Pancreas (tissue), 10 donors: ENCODE measurements around the gene DCP1B. TPM values are rescaled to one million over a fixed set of nuclear protein-coding genes. Genes with fewer than 3 reads are reported as not detected.

Source experiments
- ATAC-seq, 4 donors: fragments of 200-7000 bp; cut with Tn5 transposase; one replicate each; pipeline versions ENCODE4 v1.8.0 to v1.9.1; 2020; ENCODE audit warnings: mild to moderate bottlenecking in 4 of 4, moderate library complexity in 4 of 4
- DNase-seq, 6 donors: peaks; one replicate each; pipeline ENCODE4 v3.0.0-alpha.2; 2020
- FAIRE-seq: peaks from 2 replicates; lab custom pipeline; 2012; peaks lifted over from hg19 to GRCh38; lab: Jason Lieb, UNC
- H3K27ac ChIP-seq, 4 donors: fragments of 200-600 bp; sonication (generic); 1 replicate in 3 of 4; 2 replicates in 1 of 4; pipeline versions ENCODE4 v1.5.0 to v1.8.0; 2020
- H3K27me3 ChIP-seq, 4 donors: fragments of 200-600 bp; one replicate each; pipeline ENCODE4 v1.8.0; 2021
- H3K36me3 ChIP-seq, 3 donors: fragments of 200-600 bp; sonication (generic) in 1 of 3; one replicate each; pipeline versions ENCODE4 v1.5.0 to v1.8.0; 2020 to 2021
- H3K4me1 ChIP-seq, 3 donors: fragments of 200-600 bp; one replicate each; pipeline ENCODE4 v1.8.0; 2021
- H3K4me3 ChIP-seq, 4 donors: fragments of 200-600 bp; sonication (generic) in 2 of 4; one replicate each; pipeline versions ENCODE4 v1.5.0 to v1.8.0; 2020 to 2021
- H3K9me3 ChIP-seq, 4 donors: fragments of 200-600 bp; one replicate each; pipeline ENCODE4 v1.8.0; 2021
- WGBS, 2 donors: extraction: QIAGEN DNeasy Blood & Tissue Kit; methylation state at CpG; one replicate each; pipeline ENCODE4 v1.1.7; 2013; 5-methylcytosine and 5-hydroxymethylcytosine counted together
- intact Hi-C, 3 donors: fragments of 100-400 bp; cut with DNase I; formaldehyde crosslinking; loops; one replicate each; pipeline versions ENCODE4 v1.11.1 to v1.14.2; 2022
- polyA plus RNA-seq, 2 donors: library from polyadenylated mRNA; stranded (reverse); fragments of 200-250 nt; gene quantifications; one replicate each; pipeline ENCODE4 v1.2.3, GENCODE V29; 2013
- total RNA-seq, 6 donors: library from RNA; stranded (reverse); fragmentation: NEBNext Ultra II Directional in 4 of 6; extraction: Animal tissue kit (Norgen Biotek cat#: 25700) in 4 of 6; gene quantifications; one replicate each; pipeline versions ENCODE4 v1.2.1 to v1.2.4, GENCODE V29; 2021 to 2023
- TF ChIP-seq, protein P1 (sequence below), 4 donors: fragments of 200-600 bp; sonication (generic) in 3 of 4; IDR thresholded peaks; one replicate each; pipeline versions ENCODE4 v1.5.0 to v1.8.0; 2021; ENCODE audit warnings: antibody characterized with exemption in 4 of 4
- donor health status: healthy with polysubstance abuse.
- donor health status: DM: no; HTN: no; CAD: no; lungs with moderate emphysema.
- donor health status: DM: no; HTN: no; CAD: no.
- donor health status: control.
- donor health status: control.
- donor health status: Bipolar disorder and iron deficiency.
- donor health status: DM: yes; HTN: yes; CAD: no.
- donor health status: DM: no; HTN: no; CAD: no.
- donor health status: DM: no; HTN: no; CAD: no.
- donor health status: DM: yes; HTN: yes; CAD: no.

DCP1B gene
- total and polyA plus RNA-seq, 8 donors = 3.4 to 7.5 (median 6.6) TPM

DNA sequence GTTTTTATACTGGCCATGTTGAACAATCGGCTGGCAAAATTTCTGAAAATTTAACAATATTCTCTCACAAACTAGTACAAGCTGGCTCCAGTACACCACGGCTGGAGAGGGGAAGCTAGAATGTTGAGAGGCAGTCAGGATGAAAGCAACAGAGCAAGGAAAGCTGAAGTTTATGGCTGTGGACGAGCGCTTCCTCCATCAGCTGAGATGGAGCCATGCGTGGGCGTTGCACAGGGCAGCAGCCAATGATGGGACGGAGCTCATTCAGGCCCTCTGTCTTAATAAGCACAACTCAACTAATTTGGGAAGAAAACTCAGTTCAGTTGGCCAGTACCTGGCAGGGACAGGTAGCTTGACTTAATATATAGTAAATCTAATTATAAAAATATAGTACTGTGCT, 14.1 kb upstream of the DCP1B start:
- no peak overlapping the region for H3K4me3 ChIP-seq
- WGBS, 2 donors = 83 to 86% methylated on average over 7 of the region's 7 CpGs
- no peak for ATAC-seq
- H3K27me3 ChIP-seq = no peaks in the 10 kb centered on the region
- H3K36me3 ChIP-seq = no peaks in the 10 kb centered on the region
- H3K4me1 ChIP-seq = no peaks in the 10 kb centered on the region
- intact Hi-C loops = no loop called here
- no peak overlapping the region for H3K27ac ChIP-seq
- TF ChIP-seq, protein P1, sequence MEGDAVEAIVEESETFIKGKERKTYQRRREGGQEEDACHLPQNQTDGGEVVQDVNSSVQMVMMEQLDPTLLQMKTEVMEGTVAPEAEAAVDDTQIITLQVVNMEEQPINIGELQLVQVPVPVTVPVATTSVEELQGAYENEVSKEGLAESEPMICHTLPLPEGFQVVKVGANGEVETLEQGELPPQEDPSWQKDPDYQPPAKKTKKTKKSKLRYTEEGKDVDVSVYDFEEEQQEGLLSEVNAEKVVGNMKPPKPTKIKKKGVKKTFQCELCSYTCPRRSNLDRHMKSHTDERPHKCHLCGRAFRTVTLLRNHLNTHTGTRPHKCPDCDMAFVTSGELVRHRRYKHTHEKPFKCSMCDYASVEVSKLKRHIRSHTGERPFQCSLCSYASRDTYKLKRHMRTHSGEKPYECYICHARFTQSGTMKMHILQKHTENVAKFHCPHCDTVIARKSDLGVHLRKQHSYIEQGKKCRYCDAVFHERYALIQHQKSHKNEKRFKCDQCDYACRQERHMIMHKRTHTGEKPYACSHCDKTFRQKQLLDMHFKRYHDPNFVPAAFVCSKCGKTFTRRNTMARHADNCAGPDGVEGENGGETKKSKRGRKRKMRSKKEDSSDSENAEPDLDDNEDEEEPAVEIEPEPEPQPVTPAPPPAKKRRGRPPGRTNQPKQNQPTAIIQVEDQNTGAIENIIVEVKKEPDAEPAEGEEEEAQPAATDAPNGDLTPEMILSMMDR (IDR thresholded peaks at IDR 0.05) = no peak
- FAIRE-seq = no peak
- no peaks in the 10 kb centered on the region for H3K9me3 ChIP-seq
- DNase-seq = no peak

DNA sequence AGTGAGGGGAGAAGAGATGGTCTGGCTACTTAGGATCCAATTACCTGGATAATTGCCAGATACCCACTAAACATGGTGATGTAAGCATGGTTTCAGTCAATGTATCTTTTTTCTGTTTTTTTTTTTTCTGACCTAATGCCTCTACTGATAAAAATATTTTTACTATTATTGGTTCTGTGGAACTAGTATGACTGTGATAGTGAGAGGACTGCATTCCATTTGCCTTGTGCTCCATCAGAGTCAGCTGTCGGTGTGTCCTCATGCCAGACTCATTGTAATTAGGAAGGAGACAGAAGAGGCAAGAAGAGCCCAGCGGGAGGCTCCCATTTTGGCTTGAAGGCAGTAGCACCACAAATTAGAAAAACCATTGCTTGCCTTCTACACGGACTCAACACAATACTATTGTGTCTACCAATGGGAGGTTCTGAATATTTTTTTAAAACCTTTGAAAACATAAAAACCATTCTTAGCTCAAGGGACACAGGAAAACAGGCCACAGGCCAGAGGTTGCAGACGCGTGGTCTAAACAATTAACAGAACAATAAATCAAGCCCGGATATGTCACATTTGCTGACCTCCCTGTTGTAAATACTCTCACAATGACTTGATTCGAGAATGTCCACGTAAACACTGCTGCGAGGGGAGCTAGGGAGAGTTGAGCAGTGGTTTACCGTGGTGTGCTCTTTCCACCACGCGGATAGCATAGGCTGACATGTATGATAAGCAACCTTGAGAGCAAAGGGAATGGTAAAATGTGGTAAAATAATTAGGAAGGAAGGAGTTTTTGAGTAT, 13.5 kb upstream of the DCP1B start:
- no peaks in the 10 kb centered on the region for H3K36me3 ChIP-seq
- ATAC-seq = no peak
- no peak overlapping the region for H3K27ac ChIP-seq
- intact Hi-C loops = no loop called here
- TF ChIP-seq, protein P1 (IDR thresholded peaks at IDR 0.05) = no peak
- no peaks in the 10 kb centered on the region for H3K4me1 ChIP-seq
- FAIRE-seq = no peak
- H3K27me3 ChIP-seq = no peaks in the 10 kb centered on the region
- H3K9me3 ChIP-seq = no peaks in the 10 kb centered on the region
- WGBS, 2 donors = 67 to 71% methylated on average over 12 of the region's 12 CpGs
- no peak overlapping the region for H3K4me3 ChIP-seq
- no peak for DNase-seq

DNA sequence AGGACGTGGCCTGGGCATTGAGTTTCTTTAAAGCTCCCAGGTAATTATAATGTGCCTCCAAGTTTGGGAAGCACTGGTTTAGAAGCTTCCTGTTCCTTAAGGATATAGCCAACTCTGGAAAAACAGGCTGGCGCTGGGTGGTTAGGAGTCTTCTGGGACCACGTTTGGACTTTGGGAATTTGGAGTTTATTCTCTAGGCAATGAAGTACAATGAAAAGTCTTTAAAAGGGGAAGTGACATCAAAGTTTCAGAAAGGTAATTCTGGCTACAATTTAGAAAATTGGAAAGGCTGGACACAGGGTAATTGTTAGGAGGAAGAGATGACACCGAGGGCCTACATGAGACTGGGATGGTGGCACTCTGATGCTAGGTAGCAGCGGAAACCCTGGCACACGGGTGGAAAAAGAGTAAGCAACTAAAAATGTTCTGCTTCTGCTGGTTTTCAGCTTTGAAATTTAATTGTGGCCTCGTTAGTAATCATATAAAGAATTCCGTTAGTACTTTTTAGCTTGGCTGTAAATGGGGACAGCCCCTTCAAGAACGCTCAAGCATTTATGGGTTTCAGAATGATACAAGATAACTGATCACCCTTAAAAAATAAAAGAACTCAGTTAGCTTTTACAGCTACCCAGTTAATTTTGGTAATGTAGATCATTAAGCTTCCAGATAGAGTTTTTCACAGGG, 12.7 kb upstream of the DCP1B start:
- H3K36me3 ChIP-seq = no peaks in the 10 kb centered on the region
- H3K27me3 ChIP-seq = no peaks in the 10 kb centered on the region
- no peaks in the 10 kb centered on the region for H3K4me1 ChIP-seq
- H3K27ac ChIP-seq = no peak overlapping the region
- H3K9me3 ChIP-seq = no peaks in the 10 kb centered on the region
- ATAC-seq (no peak), DNase-seq (no peak), FAIRE-seq (no peak)
- no peak overlapping the region for H3K4me3 ChIP-seq
- 79 to 89% methylated on average over 9 of the region's 9 CpGs for WGBS, 2 donors
- TF ChIP-seq, protein P1 (IDR thresholded peaks at IDR 0.05) = no peak
- intact Hi-C loops = no loop called here

DNA sequence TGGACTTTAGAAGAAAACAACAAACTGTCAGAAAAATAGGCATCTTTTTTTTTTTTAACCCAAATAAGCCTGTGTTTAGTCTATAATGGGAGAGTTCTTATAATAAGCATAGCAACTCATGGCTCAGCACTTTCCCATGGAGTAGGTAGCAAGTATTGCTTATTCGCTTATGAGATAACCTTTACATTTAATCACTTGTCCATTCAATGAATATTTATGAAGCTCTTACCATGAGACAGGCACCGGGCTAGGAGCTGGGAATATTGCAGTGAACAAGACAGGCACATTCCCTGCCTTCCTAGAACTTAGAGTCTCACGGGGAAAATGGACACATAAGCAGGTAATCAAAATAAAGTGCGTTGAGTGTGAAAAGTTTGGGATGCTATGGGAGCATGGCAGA, 10.0 kb upstream of the DCP1B start:
- no peak overlapping the region for H3K4me3 ChIP-seq
- TF ChIP-seq, protein P1 (IDR thresholded peaks at IDR 0.05) = no peak
- no peaks in the 10 kb centered on the region for H3K27me3 ChIP-seq
- no peaks in the 10 kb centered on the region for H3K9me3 ChIP-seq
- 84 to 86% methylated on average over 4 of the region's 4 CpGs for WGBS, 2 donors
- DNase-seq = no peak
- intact Hi-C loops = no loop called here
- no peak overlapping the region for H3K27ac ChIP-seq
- no peak for ATAC-seq
- FAIRE-seq = no peak
- H3K36me3 ChIP-seq = no peaks in the 10 kb centered on the region
- no peaks in the 10 kb centered on the region for H3K4me1 ChIP-seq
